ENCODE data around the gene LNX2. TPM values are rescaled to one million over a fixed set of nuclear protein-coding genes. Genes with fewer than 3 reads are reported as not detected.

The LNX2 gene
- total and polyA plus RNA-seq, 4 donors: 2.6 to 10.3 (median 8.6) TPM

- Histone ChIP-seq H3K36me3 (ENCODE audit: control insufficient read depth in 1 of 2, insufficient read depth in 2 of 2, low read length in 1 of 2) (no peaks in the 10 kb centered on the region), H3K27ac (ENCODE audit: low read depth in 1 of 2, low read length in 2 of 2) (no peak overlapping the region), H3K9me3 (ENCODE audit: control insufficient read depth, low read length) (no peaks in the 10 kb centered on the region), H3K4me1 (ENCODE audit: control insufficient read depth in 1 of 2, insufficient read depth in 2 of 2, low read length in 2 of 2) (no peaks in the 10 kb centered on the region), H3K4me3 (ENCODE audit: low read length in 2 of 2) (no peak overlapping the region), H3K27me3 (ENCODE audit: control insufficient read depth in 1 of 2, insufficient read depth in 2 of 2, low read length in 1 of 2) (no peaks in the 10 kb centered on the region)
- 93 to 96% methylated on average over 2 of the region's 2 CpGs for WGBS, 2 donors
- intact Hi-C loops (cut with DNase I): no loop called here
- no peak for DNase-seq
- no peak for ATAC-seq (ENCODE audit: low FRiP score)
These were observed 25.1 kb downstream of the LNX2 start for GRCh38 chr13:27595055-27595811.

- Histone ChIP-seq H3K4me1 (ENCODE audit: control insufficient read depth in 1 of 2, insufficient read depth in 2 of 2, low read length in 2 of 2) (no peaks in the 10 kb centered on the region), H3K27ac (ENCODE audit: low read depth in 1 of 2, low read length in 2 of 2) (no peak overlapping the region), H3K4me3 (ENCODE audit: low read length in 2 of 2) (no peak overlapping the region), H3K27me3 (ENCODE audit: control insufficient read depth in 1 of 2, insufficient read depth in 2 of 2, low read length in 1 of 2) (no peaks in the 10 kb centered on the region), H3K36me3 (ENCODE audit: control insufficient read depth in 1 of 2, insufficient read depth in 2 of 2, low read length in 1 of 2) (no peaks in the 10 kb centered on the region), H3K9me3 (ENCODE audit: control insufficient read depth, low read length) (no peaks in the 10 kb centered on the region)
- intact Hi-C loops (cut with DNase I): no loop called here
- DNase-seq (no peak), ATAC-seq (ENCODE audit: low FRiP score) (no peak)
- 82% methylated on average over 3 of the region's 3 CpGs for WGBS, 2 donors
These were observed 27.1 kb downstream of the LNX2 start for GRCh38 chr13:27593267-27593666.

DNA sequence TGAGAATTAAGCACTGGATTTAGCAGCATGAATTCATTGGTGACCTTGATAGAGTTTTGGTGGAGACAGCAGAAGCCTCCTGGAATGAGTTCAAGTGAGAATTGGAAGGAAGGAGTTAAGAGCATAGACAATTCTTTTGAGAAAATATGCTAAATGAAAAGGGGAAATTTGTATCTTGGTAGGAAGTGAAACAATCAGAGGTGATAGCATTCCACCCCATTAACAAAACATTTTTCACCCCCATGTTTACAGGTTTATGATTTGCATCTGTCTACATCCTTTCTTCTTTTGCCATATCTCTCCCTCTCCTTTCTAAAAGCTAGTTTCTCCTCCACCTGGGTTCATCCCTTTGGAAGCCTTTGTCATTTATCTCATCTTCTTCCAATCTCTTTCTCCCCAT lies 27.5 kb downstream of the LNX2 start:
- intact Hi-C loops (cut with DNase I): no loop called here
- ATAC-seq (ENCODE audit: low FRiP score) (no peak), DNase-seq (no peak)
- Histone ChIP-seq H3K27me3 (ENCODE audit: control insufficient read depth in 1 of 2, insufficient read depth in 2 of 2, low read length in 1 of 2) (no peaks in the 10 kb centered on the region), H3K27ac (ENCODE audit: low read depth in 1 of 2, low read length in 2 of 2) (no peak overlapping the region), H3K36me3 (ENCODE audit: control insufficient read depth in 1 of 2, insufficient read depth in 2 of 2, low read length in 1 of 2) (no peaks in the 10 kb centered on the region), H3K4me3 (ENCODE audit: low read length in 2 of 2) (no peak overlapping the region), H3K9me3 (ENCODE audit: control insufficient read depth, low read length) (no peaks in the 10 kb centered on the region), H3K4me1 (ENCODE audit: control insufficient read depth in 1 of 2, insufficient read depth in 2 of 2, low read length in 2 of 2) (no peaks in the 10 kb centered on the region)

- Histone ChIP-seq H3K4me1 (ENCODE audit: control insufficient read depth in 1 of 2, insufficient read depth in 2 of 2, low read length in 2 of 2) (peaks cover 2% of the 10 kb centered on the region in 2 donors), H3K4me3 (ENCODE audit: low read length in 2 of 2) (no peak overlapping the region), H3K27me3 (ENCODE audit: control insufficient read depth in 1 of 2, insufficient read depth in 2 of 2, low read length in 1 of 2) (no peaks in the 10 kb centered on the region), H3K9me3 (ENCODE audit: control insufficient read depth, low read length) (no peaks in the 10 kb centered on the region), H3K36me3 (ENCODE audit: control insufficient read depth in 1 of 2, insufficient read depth in 2 of 2, low read length in 1 of 2) (no peaks in the 10 kb centered on the region), H3K27ac (ENCODE audit: low read depth in 1 of 2, low read length in 2 of 2) (no peak overlapping the region)
- intact Hi-C loops (cut with DNase I): no loop called here
- 94 to 99% methylated on average over 1 of the region's 1 CpG for WGBS, 2 donors
- DNase-seq (no peak), ATAC-seq (ENCODE audit: low FRiP score) (no peak)
These were observed 31.9 kb downstream of the LNX2 start for GRCh38 chr13:27588405-27588804.

GRCh38 chr13:27587095-27587746 lies 33.1 kb downstream of the LNX2 start:
- 83 to 85% methylated on average over 5 of the region's 5 CpGs for WGBS, 2 donors
- Histone ChIP-seq H3K4me1 (ENCODE audit: control insufficient read depth in 1 of 2, insufficient read depth in 2 of 2, low read length in 2 of 2) (peaks cover 2 to 4% of the 10 kb centered on the region in 2 donors), H3K9me3 (ENCODE audit: control insufficient read depth, low read length) (no peaks in the 10 kb centered on the region), H3K27ac (ENCODE audit: low read depth in 1 of 2, low read length in 2 of 2) (no peak overlapping the region), H3K36me3 (ENCODE audit: control insufficient read depth in 1 of 2, insufficient read depth in 2 of 2, low read length in 1 of 2) (no peaks in the 10 kb centered on the region), H3K27me3 (ENCODE audit: control insufficient read depth in 1 of 2, insufficient read depth in 2 of 2, low read length in 1 of 2) (no peaks in the 10 kb centered on the region), H3K4me3 (ENCODE audit: low read length in 2 of 2) (no peak overlapping the region)
- DNase-seq: no peak
- ATAC-seq (ENCODE audit: low FRiP score): no peak
- intact Hi-C loops (cut with DNase I): no loop called here

DNA sequence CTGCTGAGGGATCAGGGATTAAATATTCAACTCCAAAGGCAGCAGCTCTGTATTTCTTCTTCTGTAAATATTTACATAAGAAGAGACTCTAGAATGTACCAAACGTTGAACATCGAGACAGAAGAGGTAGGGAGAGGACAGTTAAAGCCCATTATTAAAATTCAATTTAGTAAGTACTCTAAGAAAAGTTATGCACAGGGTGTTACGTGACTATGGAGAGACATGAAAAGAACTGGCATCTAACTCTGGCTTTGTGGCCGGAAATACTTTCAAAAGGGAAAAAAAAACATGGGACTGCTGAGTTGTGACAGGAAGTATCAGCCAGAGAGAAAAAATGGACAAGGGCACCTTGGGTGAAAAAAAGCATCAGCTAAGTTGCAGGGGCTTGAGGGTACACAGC lies 36.7 kb downstream of the LNX2 start:
- no peak overlapping the region for H3K4me3 ChIP-seq (ENCODE audit: low read length in 2 of 2)
- no peaks in the 10 kb centered on the region for H3K27me3 ChIP-seq (ENCODE audit: control insufficient read depth in 1 of 2, insufficient read depth in 2 of 2, low read length in 1 of 2)
- intact Hi-C loops (cut with DNase I): loop anchor here in 1 of 2 donors (2.0 kb wide), 2 partner anchors 23 to 37 kb away; partner anchors contain the start of genes LNX2 and POLR1D
- H3K9me3 ChIP-seq (ENCODE audit: control insufficient read depth, low read length): no peaks in the 10 kb centered on the region
- peaks cover 2 to 4% of the 10 kb centered on the region in 2 donors for H3K4me1 ChIP-seq (ENCODE audit: control insufficient read depth in 1 of 2, insufficient read depth in 2 of 2, low read length in 2 of 2)
- WGBS, 2 donors: 2 to 4% methylated on average over 4 of the region's 4 CpGs
- DNase-seq (no peak), ATAC-seq (ENCODE audit: low FRiP score) (no peak)
- H3K27ac ChIP-seq (ENCODE audit: low read depth in 1 of 2, low read length in 2 of 2): no peak overlapping the region
- H3K36me3 ChIP-seq (ENCODE audit: control insufficient read depth in 1 of 2, insufficient read depth in 2 of 2, low read length in 1 of 2): no peaks in the 10 kb centered on the region

- Histone ChIP-seq H3K27ac (ENCODE audit: low read depth in 1 of 2, low read length in 2 of 2) (no peak overlapping the region), H3K9me3 (ENCODE audit: control insufficient read depth, low read length) (no peaks in the 10 kb centered on the region), H3K36me3 (ENCODE audit: control insufficient read depth in 1 of 2, insufficient read depth in 2 of 2, low read length in 1 of 2) (no peaks in the 10 kb centered on the region), H3K27me3 (ENCODE audit: control insufficient read depth in 1 of 2, insufficient read depth in 2 of 2, low read length in 1 of 2) (no peaks in the 10 kb centered on the region), H3K4me3 (ENCODE audit: low read length in 2 of 2) (no peak overlapping the region), H3K4me1 (ENCODE audit: control insufficient read depth in 1 of 2, insufficient read depth in 2 of 2, low read length in 2 of 2) (peaks cover 0 to 1% of the 10 kb centered on the region in 2 donors)
- no peak for DNase-seq
- intact Hi-C loops (cut with DNase I): no loop called here
- no peak for ATAC-seq (ENCODE audit: low FRiP score)
- 97 to 98% methylated on average over 6 of the region's 6 CpGs for WGBS, 2 donors
These were observed 42.0 kb downstream of the LNX2 start for GRCh38 chr13:27578121-27579030.

- Histone ChIP-seq H3K4me1 (ENCODE audit: control insufficient read depth in 1 of 2, insufficient read depth in 2 of 2, low read length in 2 of 2) (peaks cover 2% of the 10 kb centered on the region in 2 donors), H3K9me3 (ENCODE audit: control insufficient read depth, low read length) (no peaks in the 10 kb centered on the region), H3K27me3 (ENCODE audit: control insufficient read depth in 1 of 2, insufficient read depth in 2 of 2, low read length in 1 of 2) (no peaks in the 10 kb centered on the region), H3K36me3 (ENCODE audit: control insufficient read depth in 1 of 2, insufficient read depth in 2 of 2, low read length in 1 of 2) (no peaks in the 10 kb centered on the region), H3K27ac (ENCODE audit: low read depth in 1 of 2, low read length in 2 of 2) (no peak overlapping the region), H3K4me3 (ENCODE audit: low read length in 2 of 2) (no peak overlapping the region)
- WGBS, 2 donors: 96 to 97% methylated on average over 1 of the region's 1 CpG
- ATAC-seq (ENCODE audit: low FRiP score) (no peak), DNase-seq (no peak)
- intact Hi-C loops (cut with DNase I): no loop called here
These were observed 45.7 kb downstream of the LNX2 start for GRCh38 chr13:27574661-27575060.

All from aorta (tissue), 5 donors.